CD4-positive, alpha-beta T cell treated with Interferon gamma for 1 hour (primary cell): ENCODE results near the gene KRT81.
"Not testable (repeated sequence)": the region's sequence is repeated elsewhere in the genome, so short reads cannot be mapped to it uniquely, and the experiment has no call there.

Experiments used
- DNase-seq: peaks from one replicate; pipeline ENCODE4 v3.0.0-alpha.2; 2020

KRT81 gene

GRCh38 chr12:52251367-52252051 is 39.8 kb downstream of the KRT81 start:
- DNase-seq = no peak

- no peak for DNase-seq
Measured at GRCh38 chr12:52250048-52250990, 41.0 kb downstream of the KRT81 start.

- no peak for DNase-seq
Measured at GRCh38 chr12:52249511-52250047, 41.8 kb downstream of the KRT81 start.

- DNase-seq = no peak
Measured at GRCh38 chr12:52248541-52249461, 42.5 kb downstream of the KRT81 start.

- DNase-seq = no peak
Measured at GRCh38 chr12:52247622-52248540, 43.5 kb downstream of the KRT81 start.

GRCh38 chr12:52246720-52247621 is 44.4 kb downstream of the KRT81 start:
- DNase-seq = no peak

GRCh38 chr12:52245962-52246569 is 45.3 kb downstream of the KRT81 start:
- no peak for DNase-seq

GRCh38 chr12:52245259-52245961 is 45.9 kb downstream of the KRT81 start:
- no peak for DNase-seq

- DNase-seq = no peak
Measured at GRCh38 chr12:52244615-52244994, 46.7 kb downstream of the KRT81 start.

GRCh38 chr12:52243856-52244614 is 47.3 kb downstream of the KRT81 start:
- peak; percentile 71 for DNase-seq

- DNase-seq = no peak
Measured at GRCh38 chr12:52243259-52243855, 48.0 kb downstream of the KRT81 start.

GRCh38 chr12:52242442-52243258 is 48.7 kb downstream of the KRT81 start:
- no peak for DNase-seq

- DNase-seq = no peak
Measured at GRCh38 chr12:52241205-52241842, 50.0 kb downstream of the KRT81 start.

- not testable (repeated sequence) for DNase-seq
Measured at GRCh38 chr12:52240247-52240646, 51.1 kb downstream of the KRT81 start.

GRCh38 chr12:52239767-52240166 is 51.6 kb downstream of the KRT81 start:
- no peak for DNase-seq

- DNase-seq = no peak
Measured at GRCh38 chr12:52238916-52239646, 52.3 kb downstream of the KRT81 start.
